AG08396 (cell line): ENCODE measurements around the gene AMZ2.
A peak's percentile ranks its signal among the peaks of the same experiment; 100 is the strongest.
"Not testable (repeated sequence)": the region's sequence is repeated elsewhere in the genome, so short reads cannot be mapped to it uniquely, and the experiment has no call there.

Experiments used
- DNase-seq: peaks from one replicate; pipeline ENCODE4 v3.0.0; 2012; ENCODE audit warnings: low spot score, mixed read lengths

AMZ2 gene

GRCh38 chr17:68220786-68221185, 27.1 kb upstream of the AMZ2 start:
- DNase-seq, result not testable (repeated sequence)

GRCh38 chr17:68221786-68222185, 26.1 kb upstream of the AMZ2 start:
- DNase-seq, result no peak

GRCh38 chr17:68222606-68223005, 25.2 kb upstream of the AMZ2 start:
- DNase-seq, result no peak

GRCh38 chr17:68225055-68225454, 22.8 kb upstream of the AMZ2 start:
- DNase-seq, result not testable (repeated sequence)

DNA sequence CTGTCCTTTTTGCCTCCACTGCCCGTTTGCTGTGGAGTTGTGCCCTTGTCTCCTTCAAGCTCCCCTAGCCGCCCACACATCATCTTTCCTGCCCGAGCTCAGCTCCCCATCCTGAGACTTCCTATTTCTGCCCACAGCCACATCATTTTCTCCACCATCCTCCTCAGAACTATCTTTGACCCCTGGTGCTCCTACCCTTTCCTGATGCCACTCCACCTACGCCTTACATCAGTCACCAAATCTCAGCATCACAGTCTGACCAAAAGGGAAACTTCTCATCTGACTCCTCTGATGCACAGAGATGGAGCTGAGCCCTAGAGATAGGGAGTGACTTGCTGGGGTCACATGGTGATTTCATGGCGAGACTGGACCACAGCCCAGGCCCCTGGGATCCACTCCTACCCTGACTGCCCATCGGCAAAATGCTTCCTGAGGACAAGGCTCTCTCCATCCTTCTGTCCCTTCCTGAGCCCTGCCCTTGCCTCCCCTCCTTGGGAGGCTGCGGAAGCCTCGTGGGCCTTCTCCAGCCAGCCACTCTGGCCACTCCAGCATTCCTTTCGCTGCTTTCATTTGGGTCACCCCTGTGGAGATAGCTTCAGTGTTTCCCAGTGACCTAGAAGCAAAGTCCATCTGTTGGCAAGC, 19.7 kb upstream of the AMZ2 start:
- DNase-seq, result not testable (repeated sequence)

GRCh38 chr17:68228817-68229570, 18.8 kb upstream of the AMZ2 start:
- no peak for DNase-seq

GRCh38 chr17:68229619-68230018, 18.2 kb upstream of the AMZ2 start:
- DNase-seq, result no peak

DNA sequence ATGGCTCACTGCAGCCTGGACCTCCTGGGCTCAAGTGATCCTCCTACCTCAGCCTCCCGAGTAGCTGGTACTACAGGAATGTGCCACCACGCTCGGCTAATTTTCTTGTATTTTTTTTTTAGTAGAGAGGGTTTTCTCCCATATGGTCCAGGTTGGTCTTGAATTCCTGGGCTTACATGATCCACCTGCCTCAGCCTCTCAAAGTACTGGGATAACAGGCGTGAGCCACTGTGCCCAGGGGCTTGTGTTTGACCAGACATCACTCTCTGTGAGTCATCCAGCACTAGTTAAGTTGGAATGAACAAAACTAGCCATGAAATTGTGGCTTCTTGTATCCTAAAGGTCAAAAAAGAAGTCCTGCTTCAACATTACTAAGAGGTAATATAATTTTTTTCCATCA, 16.7 kb upstream of the AMZ2 start:
- not testable (repeated sequence) for DNase-seq

GRCh38 chr17:68231541-68231940, 16.3 kb upstream of the AMZ2 start:
- DNase-seq, result no peak

DNA sequence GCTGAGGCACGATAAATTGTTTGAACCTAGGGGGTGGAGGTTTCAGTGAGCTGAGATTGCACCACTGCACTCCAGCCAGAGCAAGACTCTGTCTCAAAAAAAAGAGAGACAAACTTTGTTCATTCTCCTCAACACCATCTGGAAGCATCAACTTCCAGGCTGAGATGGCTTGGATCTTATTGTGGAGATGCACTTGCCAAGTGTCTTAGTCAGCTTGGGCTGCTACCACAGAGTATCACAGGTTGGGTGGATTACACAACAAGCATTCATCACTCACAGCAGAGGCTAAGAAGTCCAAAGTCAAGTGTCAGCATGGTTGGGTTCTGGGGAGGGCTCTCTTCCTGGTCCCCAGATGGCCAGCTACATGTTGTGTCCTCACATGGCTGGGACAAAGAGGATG, 15.1 kb upstream of the AMZ2 start:
- peak; percentile 27 for DNase-seq

- DNase-seq, result peak; percentile 60
Measured at GRCh38 chr17:68234726-68235335, 13.0 kb upstream of the AMZ2 start.

- not testable (repeated sequence) for DNase-seq
Measured at GRCh38 chr17:68235336-68235791, 12.5 kb upstream of the AMZ2 start.

GRCh38 chr17:68237369-68238163, 10.3 kb upstream of the AMZ2 start:
- DNase-seq, result not testable (repeated sequence)

- no peak for DNase-seq
Measured at GRCh38 chr17:68238164-68238870, 9.5 kb upstream of the AMZ2 start.

- DNase-seq, result no peak
Measured at GRCh38 chr17:68238871-68239253, 9.0 kb upstream of the AMZ2 start.

DNA sequence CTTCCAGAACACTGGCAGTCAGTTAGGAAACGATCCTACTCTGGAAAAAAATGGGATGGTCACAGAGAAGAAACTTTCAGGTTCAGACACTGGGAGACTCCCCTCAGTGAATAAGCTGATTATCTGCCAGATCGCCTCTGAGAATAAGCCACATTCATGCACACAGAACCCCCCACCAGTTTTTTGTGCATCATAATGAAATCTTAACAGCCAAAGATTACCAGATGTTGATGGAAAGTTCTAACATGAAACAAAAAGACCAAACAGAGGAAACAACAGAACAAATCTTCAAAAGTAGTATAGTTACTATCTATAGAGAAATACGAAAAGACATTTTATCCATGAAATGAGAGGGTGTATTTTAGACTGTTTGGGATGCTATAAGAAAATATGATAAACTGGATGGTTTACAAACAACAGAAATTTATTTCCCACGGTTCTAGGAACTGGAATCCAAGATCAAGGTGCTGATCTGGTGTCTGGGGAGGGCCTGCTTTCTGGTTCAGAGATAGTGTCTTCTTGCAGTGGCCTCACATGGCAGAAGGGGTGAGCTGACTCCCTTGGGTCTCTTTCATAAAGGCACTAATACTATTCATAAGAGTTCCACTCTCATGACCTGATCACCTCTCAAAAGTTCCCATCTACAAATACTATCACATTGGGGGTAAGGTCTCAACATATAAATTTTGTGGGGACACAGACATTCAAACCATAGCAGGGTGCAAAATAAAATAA, 8.0 kb upstream of the AMZ2 start:
- no peak for DNase-seq

DNA sequence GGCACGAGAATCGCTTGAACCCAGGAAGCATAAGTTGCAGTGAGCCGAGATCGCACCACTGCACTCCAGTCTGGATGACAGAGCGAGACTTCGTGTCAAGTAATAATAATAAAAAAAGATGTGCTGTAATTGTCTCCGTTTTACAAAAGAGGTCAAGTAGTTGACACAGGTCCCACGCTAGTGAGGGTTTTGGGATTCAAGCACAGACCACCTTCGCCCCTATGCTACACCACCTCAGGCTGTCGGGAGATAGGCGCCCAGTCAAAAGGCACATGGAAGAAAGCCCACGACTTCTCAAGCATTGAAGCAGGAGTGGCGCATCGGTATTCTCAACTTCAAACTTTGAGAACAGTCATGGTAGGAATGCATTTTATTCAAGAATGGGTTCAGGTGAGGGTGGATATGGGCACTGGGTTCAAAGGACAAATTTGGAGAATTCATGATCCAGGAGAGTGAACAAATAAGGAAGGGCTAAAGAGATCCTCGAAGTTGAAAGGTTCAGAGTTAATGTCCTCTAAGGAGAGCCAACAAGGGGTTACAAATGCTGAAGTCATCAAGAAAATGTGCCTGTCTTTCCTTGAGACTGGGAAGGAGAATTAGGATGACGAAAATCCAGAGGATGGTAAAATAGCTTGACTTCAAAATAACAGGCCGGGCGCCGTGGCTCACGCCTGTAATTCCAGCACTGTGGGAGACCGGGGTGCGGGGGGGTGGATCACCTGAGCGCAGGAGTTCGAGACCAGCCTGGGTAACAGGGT, 1.4 kb upstream of the AMZ2 start:
- DNase-seq, result no peak

- DNase-seq, result peak; percentile 78
Measured at GRCh38 chr17:68248199-68248825, 469 bp downstream of the AMZ2 start.

DNA sequence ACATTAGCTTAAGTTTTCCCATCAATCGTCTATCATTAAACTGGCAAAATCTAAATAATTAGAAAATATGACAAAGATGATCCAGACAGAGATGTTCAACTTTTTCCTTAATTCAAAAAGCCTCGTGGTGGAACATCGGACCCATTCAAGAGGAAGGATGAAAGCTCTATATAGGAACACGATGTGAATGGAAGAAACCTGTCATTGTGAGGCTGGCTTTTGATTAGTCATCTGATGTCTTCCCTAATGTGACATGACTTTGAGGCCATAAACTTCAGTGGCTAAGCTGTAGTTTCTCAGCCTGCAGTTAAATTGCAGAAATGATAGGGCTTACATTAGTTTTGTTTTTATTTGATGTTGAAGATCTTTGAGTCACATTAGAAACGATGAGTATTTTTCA, 1.0 kb downstream of the AMZ2 start:
- DNase-seq, result no peak

DNA sequence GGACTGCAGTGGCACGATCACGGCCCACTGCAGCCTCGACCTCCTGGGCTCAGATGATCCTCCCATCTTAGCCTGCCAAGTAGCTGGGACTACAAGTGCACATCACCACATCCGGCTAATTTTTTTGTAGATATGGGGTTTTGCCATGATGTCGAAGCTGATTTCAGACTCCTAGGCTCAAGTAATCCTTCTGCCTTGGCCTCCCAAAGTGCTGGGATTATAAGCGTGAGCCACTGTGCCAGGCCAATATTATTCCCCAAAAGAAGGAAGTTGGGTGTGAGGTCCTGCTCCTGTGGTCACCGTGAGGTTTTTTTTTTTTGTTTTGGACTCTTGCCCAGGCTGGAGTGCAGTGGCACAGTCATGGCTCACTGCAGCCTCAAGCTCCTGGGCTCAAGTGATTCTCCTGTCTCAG, 1.5 kb downstream of the AMZ2 start:
- no peak for DNase-seq
